KG1 (cell line): ENCODE measurements around the gene UNC13A.

Experiments
- DNase-seq: peaks from one replicate; lab custom pipeline; 2025; lab: John Stamatoyannopoulos, UW

The UNC13A gene

DNA sequence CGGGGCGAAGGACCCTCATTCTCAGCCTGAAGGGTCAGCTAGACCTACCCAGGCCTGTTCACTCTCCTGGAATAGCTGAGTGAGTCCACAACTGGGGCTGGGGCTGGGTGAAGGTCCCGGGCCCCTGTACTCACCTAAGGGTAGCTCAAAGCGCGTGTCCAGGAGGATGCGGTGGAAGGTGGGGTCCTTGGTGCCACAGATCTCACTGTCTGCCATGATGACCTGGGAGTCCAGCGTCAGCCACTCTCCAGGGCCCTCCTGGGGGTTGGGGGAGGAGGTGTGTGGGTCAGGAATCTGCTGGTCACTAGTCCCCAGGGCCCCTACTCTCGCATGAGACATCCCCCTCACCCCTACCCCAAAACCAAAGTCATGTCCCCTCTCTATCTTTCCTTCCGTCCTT lies 18.7 kb downstream of the UNC13A start:
- no peak for DNase-seq

DNA sequence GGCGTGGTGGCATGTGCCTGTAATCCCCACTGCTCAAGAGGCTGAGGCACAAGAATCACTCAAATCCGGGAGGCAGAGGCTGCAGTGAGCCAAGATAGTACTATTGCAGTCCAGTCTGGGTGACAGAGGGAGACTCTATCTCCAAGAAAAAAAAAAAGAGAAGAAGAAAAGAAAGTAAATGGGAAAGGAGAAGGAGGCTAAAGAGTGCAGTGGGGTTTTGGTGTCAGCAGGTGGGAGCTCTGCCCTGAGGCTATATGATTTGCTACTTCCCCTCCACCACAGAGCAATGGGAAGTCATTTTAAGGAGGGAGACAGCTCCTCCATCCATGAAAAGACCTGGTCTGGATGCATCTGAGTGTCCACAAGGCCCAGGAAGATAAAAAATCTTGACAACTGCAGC lies 23.1 kb downstream of the UNC13A start:
- no peak for DNase-seq

DNA sequence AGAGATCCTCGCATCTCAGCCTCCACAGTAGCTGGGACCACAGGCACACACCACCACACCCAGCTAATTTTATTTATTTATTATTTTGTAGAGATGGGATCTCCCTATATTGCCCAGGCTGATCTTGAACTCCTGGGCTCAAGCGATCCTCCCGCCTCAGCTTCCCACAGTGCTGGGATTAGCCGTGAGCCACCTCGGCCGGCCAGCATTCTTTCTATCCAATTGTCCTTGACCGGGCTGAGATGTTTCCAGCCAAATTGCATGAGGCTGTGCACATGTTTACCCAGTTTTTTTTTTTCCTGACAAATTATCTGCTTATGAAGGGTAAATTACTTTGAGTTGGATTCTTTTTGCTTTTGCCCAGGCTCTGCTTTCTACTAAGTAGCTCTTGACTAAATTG lies 28.2 kb downstream of the UNC13A start:
- DNase-seq, result no peak

DNA sequence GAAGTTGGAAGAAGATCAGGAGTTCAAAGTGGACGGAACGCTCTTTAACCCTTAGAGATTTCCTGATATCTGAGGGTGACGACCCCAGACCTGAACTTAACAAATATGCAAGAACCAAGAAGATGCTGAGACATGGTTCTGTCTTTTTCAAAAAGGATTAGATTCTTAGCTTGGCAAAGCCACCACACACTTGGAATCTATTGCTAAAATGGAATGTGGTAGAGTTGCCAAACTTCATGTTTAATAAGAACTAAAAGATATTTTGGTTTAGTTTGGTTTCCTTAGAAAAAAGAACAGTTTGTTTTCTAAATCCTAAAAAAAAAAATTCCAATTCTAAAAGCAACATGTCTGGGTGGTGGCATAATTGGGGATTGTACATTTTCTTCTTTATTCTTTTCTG lies 29.5 kb downstream of the UNC13A start:
- no peak for DNase-seq

DNA sequence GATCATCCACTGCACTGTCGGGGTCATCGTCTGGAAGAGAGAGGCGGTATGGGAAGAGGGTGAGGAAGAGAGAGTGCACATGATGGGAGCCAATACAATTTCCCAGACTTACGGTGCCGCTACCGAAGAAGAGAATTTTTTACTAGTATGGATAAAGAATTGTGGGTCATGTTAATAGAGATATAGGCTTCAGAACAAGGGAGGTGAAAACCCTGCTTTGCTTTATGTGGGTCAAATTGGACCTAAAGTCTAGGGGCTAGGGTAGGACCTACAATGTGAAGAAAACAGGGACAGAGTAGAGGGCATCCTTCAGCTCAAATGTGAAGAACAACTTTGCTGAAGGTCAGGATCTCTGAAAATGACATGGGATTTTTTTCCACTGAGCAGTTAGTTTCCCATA lies 29.9 kb downstream of the UNC13A start:
- no peak for DNase-seq

DNA sequence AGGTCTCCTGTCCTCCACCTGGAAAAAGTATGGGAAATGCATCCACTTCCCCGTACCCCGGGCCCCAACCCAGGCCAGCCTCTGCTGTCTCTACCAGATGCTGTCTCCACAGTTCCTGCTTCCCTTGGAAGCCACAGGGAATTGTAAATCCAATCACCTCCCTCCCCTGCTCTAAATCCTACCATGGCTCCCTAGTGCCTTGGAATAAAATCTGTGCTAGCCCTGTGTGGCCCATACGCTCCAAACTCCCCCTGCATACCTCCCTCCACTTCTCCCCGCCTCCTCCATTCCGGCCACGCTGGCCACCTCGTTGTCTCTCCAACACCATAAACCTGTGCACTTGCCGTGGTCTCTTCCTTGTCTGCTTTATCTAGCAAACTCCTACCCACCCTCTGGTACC lies 31.2 kb downstream of the UNC13A start:
- DNase-seq, result no peak

DNA sequence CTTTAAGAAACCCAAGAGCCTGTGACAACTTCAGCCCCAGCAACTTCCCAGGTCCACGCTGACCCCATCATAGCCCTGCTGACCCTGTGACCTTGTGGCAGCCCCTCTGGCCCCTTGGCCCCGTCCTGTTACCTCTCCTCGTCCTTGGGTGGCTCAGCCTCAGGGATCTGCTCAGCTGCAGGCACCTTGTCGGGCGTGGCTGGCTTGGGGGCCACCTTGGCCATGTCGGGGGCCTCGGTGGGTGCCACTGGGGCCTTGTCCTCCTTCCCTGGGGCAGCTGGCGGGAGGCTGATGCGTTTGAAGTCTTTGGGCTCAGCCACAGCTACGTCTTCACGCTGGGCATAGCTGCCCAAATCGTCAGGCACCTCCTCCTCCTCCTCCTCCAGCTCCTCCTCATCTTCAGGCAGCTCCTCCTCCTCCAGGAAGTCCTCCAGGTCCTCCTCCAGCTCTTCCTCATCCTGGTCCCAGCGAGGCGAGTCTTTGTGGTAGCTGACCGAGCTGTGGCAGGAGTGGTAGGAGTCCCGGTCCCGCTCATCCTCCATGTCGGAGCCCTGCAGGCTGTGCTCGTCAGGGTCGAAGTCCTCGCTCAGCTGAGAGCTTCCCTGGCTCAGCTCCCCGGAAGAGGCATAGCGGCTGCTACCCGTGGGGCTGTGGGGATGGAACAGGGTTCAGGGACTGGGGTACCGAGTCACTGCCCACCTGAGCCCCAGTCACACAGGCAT lies 32.2 kb downstream of the UNC13A start:
- no peak for DNase-seq

DNA sequence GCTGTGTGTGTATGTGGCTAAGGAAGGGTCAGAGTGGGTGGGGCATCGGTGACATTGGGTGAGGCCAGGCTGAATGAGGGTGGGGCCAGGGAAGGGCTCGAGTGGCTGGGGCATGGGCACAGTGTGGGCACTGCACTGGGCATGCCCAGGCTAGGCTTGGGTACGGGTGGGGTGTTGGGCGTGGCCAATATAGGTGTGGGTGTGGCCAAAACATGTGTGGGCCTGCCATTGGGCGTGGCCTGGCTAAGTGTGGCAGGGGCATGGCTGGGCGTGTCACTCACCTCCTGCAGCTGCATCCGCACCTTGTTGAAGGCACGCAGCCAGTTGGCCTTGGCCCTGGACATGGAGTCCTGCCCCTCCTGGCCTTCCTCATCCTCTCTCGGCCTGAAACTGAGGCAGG lies 33.2 kb downstream of the UNC13A start:
- DNase-seq, result no peak

DNA sequence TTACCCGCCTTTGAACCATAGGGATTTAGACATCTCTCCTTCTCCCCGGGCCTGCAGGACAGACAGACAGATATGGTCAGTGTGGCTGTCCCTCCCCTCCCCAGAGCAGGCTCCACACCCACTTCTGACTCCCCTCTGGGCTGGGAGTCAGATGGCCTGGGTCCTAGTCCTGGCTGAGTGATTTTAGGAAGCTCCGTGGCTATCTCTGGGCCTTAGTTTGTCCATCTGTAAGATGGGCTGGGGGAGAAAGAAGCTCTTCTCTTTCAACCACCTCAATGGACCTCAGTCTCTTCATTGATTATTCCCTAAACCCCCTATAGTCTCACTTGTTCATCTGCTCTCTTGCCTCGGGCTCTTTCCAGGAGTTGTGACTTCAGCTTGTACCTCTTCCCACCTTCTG lies 35.5 kb downstream of the UNC13A start:
- DNase-seq, result no peak

DNA sequence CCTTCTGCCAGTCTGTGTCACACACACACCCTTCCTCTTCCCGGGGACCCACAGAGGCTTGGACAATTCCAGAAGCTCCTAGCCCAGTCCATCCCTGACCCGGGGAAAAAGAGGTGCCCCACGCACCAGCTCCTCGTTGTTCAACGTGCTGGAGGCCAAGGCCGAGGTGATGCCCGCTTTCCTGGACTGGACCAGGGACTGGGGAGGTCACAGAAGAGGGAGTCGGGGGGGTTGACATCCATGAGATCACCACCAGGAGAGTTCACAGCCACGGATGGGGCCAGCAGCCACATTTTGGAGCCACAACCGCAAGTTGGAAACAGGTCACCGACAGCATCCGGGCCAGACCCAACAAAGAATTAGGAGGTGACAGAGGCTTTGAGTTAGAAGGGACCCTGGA lies 39.4 kb downstream of the UNC13A start:
- DNase-seq, result no peak

DNA sequence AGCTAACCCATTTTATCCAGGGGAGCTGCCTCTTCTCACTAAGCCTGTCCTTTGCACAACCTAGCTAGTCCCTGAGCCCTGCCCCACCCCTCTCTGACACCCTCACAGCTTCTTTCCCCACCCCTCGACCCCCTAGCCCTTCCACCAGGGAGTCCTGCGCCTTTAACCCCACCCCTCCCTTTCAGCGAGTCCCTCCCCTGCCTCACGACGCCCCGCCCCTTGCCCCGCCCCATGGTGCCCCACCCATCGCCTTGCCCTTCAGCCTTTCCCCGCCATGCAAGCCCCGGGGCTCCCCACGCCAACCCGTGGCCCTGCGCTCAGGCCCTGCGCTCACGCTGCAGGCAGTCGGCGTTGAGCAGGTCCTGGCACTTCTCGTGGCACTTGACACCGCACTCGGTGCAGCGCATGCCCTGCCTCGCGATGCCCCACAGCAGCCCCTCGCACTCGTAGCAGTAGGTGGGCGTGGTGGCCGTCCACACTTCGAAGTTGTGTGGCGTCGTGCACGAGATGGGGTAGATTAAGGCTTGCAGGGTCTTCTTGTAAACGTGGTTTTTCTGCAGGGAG lies 40.0 kb downstream of the UNC13A start:
- no peak for DNase-seq

DNA sequence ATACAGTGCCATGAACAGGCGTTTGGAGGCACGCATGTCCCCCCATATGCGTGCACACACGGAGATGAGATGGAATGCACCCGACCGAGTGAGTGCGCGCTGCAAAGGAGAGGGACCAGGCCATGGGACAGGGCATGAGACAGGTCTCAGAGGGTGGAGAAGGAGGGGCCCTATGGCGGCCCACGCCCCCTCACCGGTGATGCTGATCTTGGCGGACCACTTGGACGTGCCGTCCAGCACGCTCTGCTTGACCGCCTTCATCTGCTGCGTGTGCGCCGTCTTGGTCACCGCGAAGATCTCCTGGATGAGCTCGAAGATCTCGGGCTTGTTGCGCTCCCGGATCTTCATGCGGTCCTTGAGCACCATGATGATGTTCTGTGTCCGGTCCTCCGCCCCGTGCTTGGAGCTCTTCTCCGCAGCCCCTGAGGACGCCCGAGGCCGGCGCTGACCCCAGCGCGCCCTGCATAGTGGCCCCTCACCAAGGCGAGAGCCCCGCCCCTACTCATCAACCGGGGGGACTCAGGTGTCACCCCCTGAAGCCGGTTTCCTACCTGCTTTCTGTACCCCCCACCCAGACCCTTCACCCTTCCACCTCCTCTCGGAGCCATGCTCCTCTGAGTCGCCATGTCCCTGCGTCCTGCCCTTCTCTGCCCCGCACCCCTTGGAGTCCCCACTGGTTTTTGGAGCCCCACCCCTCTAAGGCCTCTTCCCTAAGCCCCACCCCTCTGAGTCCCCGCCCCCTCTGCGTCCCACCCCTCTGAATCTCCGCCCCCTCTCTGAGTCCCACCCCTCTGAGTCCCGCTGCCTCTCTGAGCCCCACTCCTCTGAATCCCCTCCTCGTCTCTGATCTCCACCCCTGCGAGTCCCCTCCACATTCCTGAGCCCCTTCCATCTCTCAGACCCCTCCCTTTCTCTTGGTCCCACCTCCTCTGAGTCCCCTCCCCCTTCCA lies 40.8 kb downstream of the UNC13A start:
- no peak for DNase-seq

DNA sequence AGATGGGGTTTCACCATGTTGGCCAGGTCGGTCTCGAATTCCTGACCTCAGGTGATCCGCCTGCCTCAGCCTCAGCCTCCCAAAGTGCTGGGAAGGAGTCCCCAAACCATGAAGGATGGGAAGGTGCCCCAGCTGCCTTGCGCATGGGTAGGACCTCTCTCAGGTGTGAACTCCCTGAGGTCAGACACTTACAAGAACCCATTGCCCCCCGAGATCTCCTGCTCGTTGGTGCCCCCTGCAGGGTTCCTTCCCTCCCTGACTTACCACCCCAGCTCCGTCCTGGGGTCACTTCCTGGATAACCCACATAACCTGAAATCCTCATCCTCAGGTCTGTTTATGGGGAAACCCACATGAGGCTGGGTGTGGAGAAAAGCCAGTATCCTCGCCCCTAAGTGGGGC lies 41.7 kb downstream of the UNC13A start:
- DNase-seq, result no peak

DNA sequence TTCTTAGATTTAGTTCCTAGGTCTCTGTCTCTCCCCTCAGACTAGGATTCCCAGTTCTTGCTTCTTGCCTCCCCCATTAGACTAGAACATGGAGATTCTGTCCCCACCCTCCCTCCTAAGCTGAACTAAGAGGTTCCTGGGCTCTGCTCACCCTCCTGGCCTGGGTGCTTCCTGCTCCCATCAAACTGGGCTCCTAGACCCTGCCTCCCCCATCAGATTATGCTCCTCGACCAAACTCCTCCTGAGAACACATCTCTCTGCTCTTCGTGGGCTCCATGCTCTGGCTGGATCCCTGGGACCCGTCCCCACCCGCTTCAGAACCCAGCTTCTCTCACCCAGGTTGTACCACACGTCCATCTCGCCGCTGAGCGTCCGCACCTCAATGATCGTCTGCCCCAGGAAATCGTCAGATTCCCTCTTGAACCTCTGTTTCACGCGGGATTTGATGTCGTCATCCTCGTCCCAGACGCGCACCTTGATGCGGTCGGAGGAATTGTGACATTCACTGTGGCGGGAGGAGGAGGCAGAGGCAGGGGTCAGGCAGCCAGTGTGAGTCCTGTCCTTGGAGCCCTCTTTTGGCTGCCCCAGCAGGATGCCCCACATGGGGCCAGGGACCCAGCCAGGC lies 42.7 kb downstream of the UNC13A start:
- no peak for DNase-seq

DNA sequence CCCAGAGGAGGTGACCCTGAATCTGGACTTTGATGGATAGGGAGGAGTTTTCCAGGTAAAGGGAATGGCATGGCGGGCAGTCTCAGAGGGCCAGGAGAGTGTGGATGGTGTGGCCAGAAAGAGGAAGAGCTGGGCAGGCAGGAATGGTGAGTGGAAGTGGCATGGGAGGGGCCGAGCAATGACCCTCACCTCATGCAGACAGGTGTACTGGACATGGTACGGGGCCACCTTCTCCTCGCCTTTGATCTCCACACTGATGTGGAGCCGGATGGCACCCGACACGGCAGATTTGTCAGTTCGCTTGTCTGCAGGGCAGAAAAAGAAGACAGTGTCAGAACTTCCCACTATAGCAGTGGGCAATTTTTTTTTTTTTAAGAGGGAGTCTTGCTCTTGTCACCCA lies 45.5 kb downstream of the UNC13A start:
- DNase-seq, result no peak

DNA sequence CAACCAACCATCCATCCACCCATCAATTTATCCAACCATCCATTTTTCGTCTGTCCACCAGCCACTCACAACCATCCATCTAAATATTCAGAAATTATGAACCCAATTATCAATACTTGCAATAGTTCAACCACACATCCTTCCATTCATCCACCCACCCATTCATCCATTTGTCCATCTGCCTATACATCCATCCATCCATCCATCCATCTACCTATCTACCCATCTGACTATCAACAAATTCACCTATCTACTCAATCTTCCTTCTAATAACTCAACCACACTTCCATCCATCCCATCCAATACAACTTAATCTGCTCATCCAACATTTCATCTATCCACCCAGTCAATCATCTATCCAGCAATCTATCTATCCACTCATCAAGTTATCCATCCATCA lies 46.3 kb downstream of the UNC13A start:
- DNase-seq, result no peak

DNA sequence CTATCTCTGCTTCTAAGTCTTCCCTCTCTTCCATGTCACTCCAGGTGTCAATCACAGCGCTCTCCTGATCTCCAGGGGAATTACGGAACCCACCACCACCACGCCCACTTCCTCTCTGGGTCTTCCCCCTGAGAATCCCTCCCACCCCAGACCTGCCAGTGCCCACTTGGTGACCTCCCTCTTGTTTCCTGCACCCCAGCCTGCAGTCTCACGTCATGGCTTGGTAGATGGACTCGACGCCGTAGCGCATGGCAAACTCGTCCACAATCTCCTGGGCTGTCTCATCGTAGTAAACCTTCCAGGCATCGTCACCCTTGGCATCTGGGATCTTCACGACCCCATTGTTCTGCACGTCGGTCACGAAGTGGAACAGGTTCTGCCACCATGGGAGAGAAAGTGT lies 47.0 kb downstream of the UNC13A start:
- no peak for DNase-seq

DNA sequence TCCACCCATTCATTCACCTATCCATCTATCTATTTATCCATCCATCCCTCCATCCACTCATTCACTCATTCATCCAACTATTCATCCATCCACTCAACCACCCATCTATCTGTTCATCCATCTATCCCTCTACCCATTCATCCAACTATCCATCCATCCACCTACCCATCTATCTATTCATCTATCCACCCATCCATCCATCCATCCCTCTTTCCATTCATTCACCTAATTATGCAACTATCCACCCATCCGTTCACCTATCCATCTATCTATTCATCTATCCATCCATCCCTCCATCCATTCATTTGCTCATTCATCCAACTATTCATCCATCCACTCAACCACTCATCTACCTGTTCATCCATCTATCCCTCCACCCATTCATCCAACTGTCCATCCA lies 54.5 kb downstream of the UNC13A start:
- DNase-seq, result no peak

DNA sequence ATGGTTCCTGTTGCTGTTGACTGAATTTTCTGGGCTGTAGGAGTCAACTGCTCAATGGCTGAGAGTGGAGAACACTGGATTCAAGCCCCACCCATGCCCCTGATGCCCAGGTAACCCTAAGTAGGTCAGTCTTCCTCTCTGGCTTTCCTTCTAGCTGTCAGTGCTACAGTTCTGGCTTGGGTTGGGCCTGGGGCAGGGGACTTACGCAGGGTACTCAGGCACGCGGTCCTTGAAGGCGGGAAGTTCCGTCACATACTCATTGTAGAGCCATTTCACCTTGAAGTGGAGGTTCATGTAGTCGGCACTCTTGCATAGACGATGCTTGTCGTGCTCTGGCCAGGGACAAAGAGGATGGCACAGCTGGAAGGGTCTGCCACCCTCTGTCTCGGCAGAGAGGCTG lies 55.6 kb downstream of the UNC13A start:
- DNase-seq, result no peak

DNA sequence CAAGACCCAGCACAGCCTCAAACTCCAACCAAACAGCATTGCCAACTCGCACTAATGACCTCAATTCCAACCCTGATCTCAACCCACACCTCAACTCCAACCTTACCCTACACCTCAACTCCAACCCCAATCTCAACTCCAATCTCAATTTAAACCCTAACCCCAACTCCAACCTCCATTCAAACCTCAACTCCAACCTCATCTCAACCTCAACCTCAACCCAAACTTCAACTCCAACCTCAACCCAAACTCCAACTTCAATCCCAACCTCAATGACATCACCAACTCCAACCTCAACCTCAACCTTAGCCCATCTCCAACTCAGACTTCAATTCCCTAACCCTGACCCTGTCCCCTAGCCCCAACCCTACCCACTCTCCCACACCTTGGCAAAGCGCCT lies 58.4 kb downstream of the UNC13A start:
- DNase-seq, result no peak

DNA sequence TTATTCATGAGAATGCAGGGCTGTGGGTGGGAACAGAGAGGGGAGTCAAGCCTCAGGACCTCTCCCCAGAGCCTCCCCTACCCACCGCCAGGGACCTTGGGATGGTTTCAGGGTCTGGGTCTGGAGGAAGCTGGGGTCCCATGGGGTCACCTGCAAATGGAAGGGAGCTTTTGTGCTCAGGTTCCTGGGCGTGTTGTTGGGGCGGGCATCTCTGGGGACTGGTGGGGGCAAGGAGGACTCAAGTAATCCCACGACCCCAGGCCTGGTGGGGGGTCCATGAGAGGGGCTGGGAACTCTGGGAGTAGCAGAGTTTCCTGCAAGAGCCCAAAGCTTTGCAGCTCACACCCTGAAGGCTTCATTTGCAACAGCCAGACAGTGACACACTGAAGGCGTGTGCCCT lies 60.2 kb downstream of the UNC13A start:
- no peak for DNase-seq

DNA sequence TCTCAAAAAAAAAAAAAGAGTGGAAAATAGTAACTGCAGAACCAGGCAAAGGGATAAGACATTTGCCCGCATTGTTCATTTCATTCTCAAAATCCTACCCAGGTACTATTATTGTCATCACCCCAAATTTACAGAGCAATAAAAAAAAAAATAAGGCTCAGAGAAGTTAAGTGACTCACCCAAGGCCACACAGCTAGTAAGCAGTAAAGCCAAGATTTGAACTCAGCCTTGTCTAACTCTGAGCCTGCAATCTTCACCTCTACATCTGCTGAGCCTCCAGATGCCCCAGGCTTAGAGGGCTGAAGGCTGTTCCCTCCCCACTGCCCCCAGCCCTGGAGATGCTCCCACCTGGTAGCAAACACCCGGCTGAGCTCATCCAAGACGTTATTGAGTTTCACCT lies 61.0 kb downstream of the UNC13A start:
- no peak for DNase-seq
